CD14-positive monocyte (primary cell): ENCODE results near the gene ATP2C2. TPM values are rescaled to one million over a fixed set of nuclear protein-coding genes. Genes with fewer than 3 reads are reported as not detected.

Experiments used
- DNase-seq, 3 donors: peaks; one replicate each; pipeline ENCODE4 v3.0.0-alpha.2; 2011 to 2022
- H2AFZ ChIP-seq: 2 replicates; pipeline ENCODE4 v1.6.0; 2012; ENCODE audit warnings: mild to moderate bottlenecking, low read depth, low read length, inconsistent platforms; ENCODE audit not compliant: insufficient read depth, poor library complexity, severe bottlenecking
- H3K27ac ChIP-seq, 2 donors: 1 replicate in 1 of 2; 2 replicates in 1 of 2; pipeline ENCODE4 v1.5.1; 2012 to 2013; ENCODE audit warnings: low read length in 2 of 2, control low read depth in 1 of 2, inconsistent platforms in 1 of 2, low read depth in 1 of 2, mild to moderate bottlenecking in 1 of 2
- H3K27me3 ChIP-seq, 2 donors: one replicate each; pipeline versions ENCODE4 v1.6.0 to v1.6.1; 2011 to 2013; ENCODE audit warnings: low read length in 2 of 2; ENCODE audit not compliant: control insufficient read depth in 2 of 2, insufficient read depth in 2 of 2
- H3K36me3 ChIP-seq, 2 donors: replicated peaks in 1 of 2; 1 replicate in 1 of 2; 2 replicates in 1 of 2; pipeline versions ENCODE4 v1.5.1 to v1.6.1; 2012 to 2013; ENCODE audit warnings: low read length in 2 of 2, control low read depth in 1 of 2, inconsistent platforms in 1 of 2, mild to moderate bottlenecking in 1 of 2; ENCODE audit not compliant: insufficient read depth in 2 of 2, control insufficient read depth in 1 of 2
- H3K4me1 ChIP-seq, 2 donors: 1 replicate in 1 of 2; 2 replicates in 1 of 2; pipeline versions ENCODE4 v1.5.1 to v1.6.1; 2012 to 2013; ENCODE audit warnings: low read length in 2 of 2, control low read depth in 1 of 2, inconsistent platforms in 1 of 2, mild to moderate bottlenecking in 1 of 2, moderate library complexity in 1 of 2; ENCODE audit not compliant: insufficient read depth in 2 of 2, control insufficient read depth in 1 of 2
- H3K4me2 ChIP-seq: replicated peaks from 2 replicates; pipeline ENCODE3; 2012; ENCODE audit warnings: low read length, moderate library complexity, mild to moderate bottlenecking; ENCODE audit not compliant: poor library complexity, severe bottlenecking; ENCODE audit errors: extremely low read depth
- H3K4me3 ChIP-seq, 3 experiments: fragments of 200-600 bp in 1 of 3; sonication (generic) in 1 of 3; replicated peaks in 1 of 3; 1 replicate in 2 of 3; 2 replicates in 1 of 3; pipeline ENCODE4 v1.5.1; 2011 to 2013; ENCODE audit warnings: low read length in 3 of 3, mild to moderate bottlenecking in 3 of 3, control low read depth in 2 of 3, low read depth in 2 of 3, inconsistent platforms in 1 of 3, moderate library complexity in 1 of 3
- H3K79me2 ChIP-seq: 2 replicates; pipeline ENCODE4 v1.6.0; 2012; ENCODE audit warnings: mild to moderate bottlenecking, control low read depth, inconsistent platforms, low read length, moderate library complexity; ENCODE audit not compliant: insufficient read depth
- H3K9ac ChIP-seq: 2 replicates; pipeline ENCODE4 v1.6.0; 2017; ENCODE audit warnings: low read length, mild to moderate bottlenecking; ENCODE audit not compliant: insufficient read depth, poor library complexity, severe bottlenecking
- H3K9me3 ChIP-seq, 2 donors: replicated peaks in 1 of 2; 1 replicate in 1 of 2; 2 replicates in 1 of 2; pipeline versions ENCODE4 v1.5.1 to v1.6.1; 2012 to 2013; ENCODE audit warnings: low read length in 2 of 2, control low read depth in 1 of 2; ENCODE audit not compliant: control insufficient read depth in 1 of 2, insufficient read depth in 1 of 2
- H4K20me1 ChIP-seq: 2 replicates; pipeline ENCODE4 v1.6.0; 2012; ENCODE audit warnings: mild to moderate bottlenecking, low read length, control low read depth, moderate library complexity; ENCODE audit not compliant: insufficient read depth
- H3K27ac Mint-ChIP-seq, 7 donors: one replicate each; pipeline ENCODE4 v1.8.0; 2020; ENCODE audit warnings: mild to moderate bottlenecking in 7 of 7, mixed read lengths in 7 of 7, moderate library complexity in 6 of 7, inconsistent platforms in 2 of 7
- H3K27me3 Mint-ChIP-seq, 3 donors: one replicate each; pipeline ENCODE4 v1.8.0; 2021 to 2022; ENCODE audit warnings: low read depth in 3 of 3, mild to moderate bottlenecking in 3 of 3, mixed read lengths in 3 of 3, moderate library complexity in 3 of 3, inconsistent platforms in 1 of 3
- H3K36me3 Mint-ChIP-seq, 2 donors: one replicate each; pipeline ENCODE4 v1.8.0; 2020; ENCODE audit warnings: mixed read lengths in 2 of 2, inconsistent platforms in 1 of 2, mild to moderate bottlenecking in 1 of 2
- H3K4me1 Mint-ChIP-seq: one replicate; pipeline ENCODE4 v1.8.0; 2020; ENCODE audit warnings: mild to moderate bottlenecking, mixed read lengths
- H3K4me3 Mint-ChIP-seq, 2 donors: one replicate each; pipeline ENCODE4 v1.8.0; 2020; ENCODE audit warnings: mild to moderate bottlenecking in 2 of 2, mixed read lengths in 2 of 2, moderate library complexity in 1 of 2
- H3K9me3 Mint-ChIP-seq, 7 donors: one replicate each; pipeline ENCODE4 v1.8.0; 2020 to 2022; ENCODE audit warnings: mixed read lengths in 7 of 7, mild to moderate bottlenecking in 6 of 7, moderate library complexity in 6 of 7, inconsistent platforms in 2 of 7
- CTCF ChIP-seq: fragments of 200-600 bp; IDR thresholded peaks from one replicate; pipeline ENCODE4 v1.8.0; 2022; ENCODE audit warnings: antibody characterized with exemption, mild to moderate bottlenecking
- WGBS: methylation state at CpG from one replicate; pipeline ENCODE4 v1.1.5; 2013; ENCODE audit warnings: missing lambda C conversion rate; ENCODE audit not compliant: insufficient coverage; 5-methylcytosine and 5-hydroxymethylcytosine counted together
- intact Hi-C, 2 donors: fragments of 100-400 bp; cut with micrococcal nuclease; formaldehyde crosslinking; loops; one replicate each; pipeline versions ENCODE4 v1.15.0 to v1.15.1; 2023
- polyA plus RNA-seq, 3 donors: library from polyadenylated mRNA; depleted of rRNA in 1 of 3; unstranded in 2 of 3; stranded (reverse) in 1 of 3; fragments of 300-500 nt in 2 of 3; fragments of >200 nt in 1 of 3; fragmentation: Illumina TruSeq in 2 of 3; gene quantifications; 1 replicate in 2 of 3; 2 replicates in 1 of 3; pipeline ENCODE4 v1.2.3, GENCODE V29; 2012 to 2021

ATP2C2 gene
- polyA plus RNA-seq, 3 donors: 0.05 TPM; not detected in 2

DNA sequence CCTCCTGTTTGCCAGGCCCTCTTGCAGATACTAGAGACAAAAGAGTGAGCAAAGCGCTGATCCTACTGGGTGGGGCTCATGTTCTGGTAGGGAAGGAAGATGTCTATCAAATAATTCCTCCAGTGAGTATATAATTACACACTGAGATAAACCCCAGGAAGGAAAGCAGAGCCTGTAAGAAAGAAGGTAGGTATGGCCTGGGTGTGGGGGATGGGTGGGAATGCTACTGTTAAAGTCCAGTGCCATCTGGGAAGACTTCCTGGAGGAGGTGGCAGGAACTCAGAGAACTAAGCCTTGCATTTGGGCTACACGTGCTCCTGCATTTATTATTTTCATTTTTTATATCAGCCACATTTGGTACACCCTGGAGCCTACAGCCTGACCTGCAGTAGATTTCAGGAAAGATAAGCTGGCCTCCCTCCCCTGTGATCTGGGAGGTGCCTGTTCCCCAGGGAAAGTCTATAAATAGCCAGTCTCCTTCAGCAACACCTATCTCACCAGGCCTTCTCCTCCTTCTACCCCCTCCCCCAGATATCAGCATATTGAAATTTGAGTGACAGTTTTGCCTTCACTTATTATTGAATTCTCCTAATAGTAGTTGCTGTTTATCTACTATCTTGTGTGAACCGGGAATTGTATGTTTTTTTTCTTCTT lies 11.5 kb downstream of the ATP2C2 start:
- WGBS: 86% methylated on average over 1 of the region's 3 CpGs
- peaks cover 0 to 10% (median 2%) of the 10 kb centered on the region in 7 donors for H3K9me3 Mint-ChIP-seq
- no peaks in the 10 kb centered on the region for H3K36me3 Mint-ChIP-seq
- H4K20me1 ChIP-seq: no peaks in the 10 kb centered on the region
- peaks cover under 1 to 2% of the 10 kb centered on the region in 2 donors for H3K9me3 ChIP-seq
- no peaks in the 10 kb centered on the region for H3K79me2 ChIP-seq
- H3K4me2 ChIP-seq: no peak overlapping the region
- H3K4me3 Mint-ChIP-seq: peak overlapping the region in 1 of 2 donors; percentile 35
- no peak overlapping the region for H3K9ac ChIP-seq
- no peaks in the 10 kb centered on the region for H3K27me3 ChIP-seq
- no peaks in the 10 kb centered on the region for H3K36me3 ChIP-seq
- TF ChIP-seq CTCF: no peak
- H3K4me3 ChIP-seq: no peak overlapping the region
- H3K4me1 Mint-ChIP-seq: peaks cover 3% of the 10 kb centered on the region
- intact Hi-C loops: no loop called here
- H3K27ac ChIP-seq: no peak overlapping the region
- H3K4me1 ChIP-seq: no peaks in the 10 kb centered on the region
- no peak overlapping the region for H3K27ac Mint-ChIP-seq
- no peak for DNase-seq
- H2AFZ ChIP-seq: no peak overlapping the region
- H3K27me3 Mint-ChIP-seq: peaks cover 9 to 26% (median 22%) of the 10 kb centered on the region in 3 donors

DNA sequence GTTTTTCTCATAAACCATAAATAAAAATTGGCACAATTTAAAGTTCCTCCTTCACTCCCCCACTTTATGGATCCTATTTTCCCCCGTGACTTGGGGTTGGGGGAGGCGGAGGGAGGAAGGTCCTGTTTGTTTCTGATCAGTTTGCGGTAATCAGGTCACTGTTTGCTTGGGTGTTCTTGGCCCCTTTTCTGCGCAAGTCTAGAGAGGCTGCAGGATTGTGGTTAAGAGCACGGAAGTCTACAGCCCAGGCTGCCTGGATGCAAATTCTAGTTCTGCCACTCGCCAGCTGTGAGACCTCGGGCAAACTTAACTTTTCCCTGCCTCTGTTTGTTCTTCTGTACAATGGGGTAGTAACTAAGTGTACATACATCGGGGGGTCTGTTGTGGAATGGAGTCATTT lies 12.1 kb downstream of the ATP2C2 start:
- Mint-ChIP-seq H3K4me3 (peak overlapping the region in 1 of 2 donors; percentile 35), H3K9me3 (peaks cover 2 to 13% (median 6%) of the 10 kb centered on the region in 7 donors), H3K36me3 (no peaks in the 10 kb centered on the region), H3K27me3 (peaks cover 9 to 22% (median 20%) of the 10 kb centered on the region in 3 donors), H3K27ac (no peak overlapping the region), H3K4me1 (peaks cover 3% of the 10 kb centered on the region)
- H3K27ac ChIP-seq: no peak overlapping the region
- H4K20me1 ChIP-seq: no peaks in the 10 kb centered on the region
- no peak for TF ChIP-seq CTCF
- no peaks in the 10 kb centered on the region for H3K36me3 ChIP-seq
- H3K4me1 ChIP-seq: no peaks in the 10 kb centered on the region
- peaks cover 6 to 7% of the 10 kb centered on the region in 2 donors for H3K9me3 ChIP-seq
- no peak overlapping the region for H2AFZ ChIP-seq
- H3K4me2 ChIP-seq: no peak overlapping the region
- intact Hi-C loops: no loop called here
- no peaks in the 10 kb centered on the region for H3K27me3 ChIP-seq
- no peak overlapping the region for H3K4me3 ChIP-seq
- no peaks in the 10 kb centered on the region for H3K79me2 ChIP-seq
- no peak overlapping the region for H3K9ac ChIP-seq
- no peak for DNase-seq
- WGBS: 18% methylated on average over 2 of the region's 8 CpGs
